GM12865 (cell line): ENCODE results near the gene CYB5R3.

ENCODE experiments used
- DNase-seq: peaks from one replicate; pipeline ENCODE4 v3.0.0; 2010; ENCODE audit warnings: low read depth
- H3K4me3 ChIP-seq: 2 replicates; pipeline ENCODE4 v1.5.1; 2011; ENCODE audit warnings: mild to moderate bottlenecking, low read depth, low read length, control low read depth
- CTCF ChIP-seq: IDR thresholded peaks from 2 replicates; pipeline ENCODE4 v1.5.1; 2011; ENCODE audit warnings: low read length, control low read depth, low read depth, inconsistent platforms; ENCODE audit not compliant: insufficient read depth; ENCODE audit errors: missing control alignments

Gene CYB5R3

GRCh38 chr22:42648017-42648367 is 1.2 kb downstream of the CYB5R3 start:
- no peak for DNase-seq
- TF ChIP-seq CTCF = no peak
- H3K4me3 ChIP-seq = peak overlapping the region; percentile 73

GRCh38 chr22:42646569-42647525 is 2.3 kb downstream of the CYB5R3 start:
- no peak for DNase-seq
- no peak overlapping the region for H3K4me3 ChIP-seq
- no peak for TF ChIP-seq CTCF

GRCh38 chr22:42645938-42646568 is 3.1 kb downstream of the CYB5R3 start:
- H3K4me3 ChIP-seq = no peak overlapping the region
- no peak for DNase-seq
- TF ChIP-seq CTCF = no peak

- H3K4me3 ChIP-seq = no peak overlapping the region
- TF ChIP-seq CTCF = no peak
- no peak for DNase-seq
Measured at GRCh38 chr22:42645341-42645937, 3.8 kb downstream of the CYB5R3 start.

GRCh38 chr22:42644422-42645340 is 4.5 kb downstream of the CYB5R3 start:
- no peak for DNase-seq
- TF ChIP-seq CTCF = no peak
- H3K4me3 ChIP-seq = no peak overlapping the region

GRCh38 chr22:42643634-42644421 is 5.4 kb downstream of the CYB5R3 start:
- H3K4me3 ChIP-seq = no peak overlapping the region
- no peak for DNase-seq
- TF ChIP-seq CTCF = no peak
